RKO (cell line): Measurements from ENCODE around the gene AP4B1.

Source experiments
- DNase-seq: peaks from one replicate; pipeline ENCODE4 v3.0.0-alpha.2; 2016; ENCODE audit warnings: low spot score

Gene AP4B1

GRCh38 chr1:113930499-113931161, 26.0 kb upstream of the AP4B1 start:
- peak; percentile 85 for DNase-seq

GRCh38 chr1:113929750-113930498, 25.3 kb upstream of the AP4B1 start:
- DNase-seq, result peak; percentile 32

GRCh38 chr1:113928941-113929749, 24.5 kb upstream of the AP4B1 start, which contains the start of gene HIPK1:
Gene HIPK1 (plus strand): TSS chr1:113929324.
- peak; percentile 85 for DNase-seq

- peak; percentile 39 for DNase-seq
Observed at GRCh38 chr1:113928187-113928930, 23.8 kb upstream of the AP4B1 start.

GRCh38 chr1:113924473-113924872, 19.9 kb upstream of the AP4B1 start:
- DNase-seq, result no peak

GRCh38 chr1:113922957-113923356, 18.4 kb upstream of the AP4B1 start:
- no peak for DNase-seq

GRCh38 chr1:113918243-113918642, 13.6 kb upstream of the AP4B1 start:
- no peak for DNase-seq

GRCh38 chr1:113917400-113918082, 12.9 kb upstream of the AP4B1 start:
- DNase-seq, result peak; percentile 61

GRCh38 chr1:113916974-113917373, 12.4 kb upstream of the AP4B1 start:
- DNase-seq, result no peak

GRCh38 chr1:113913887-113914664, 9.5 kb upstream of the AP4B1 start:
- DNase-seq, result no peak

GRCh38 chr1:113913312-113913668, 8.7 kb upstream of the AP4B1 start:
- DNase-seq, result no peak

GRCh38 chr1:113912594-113913311, 8.2 kb upstream of the AP4B1 start:
- no peak for DNase-seq

- peak; percentile 16 for DNase-seq
Observed at GRCh38 chr1:113905435-113905861, 849 bp upstream of the AP4B1 start.

GRCh38 chr1:113904293-113904673, 316 bp downstream of the AP4B1 start:
- no peak for DNase-seq

- DNase-seq, result peak; percentile 38
Observed at GRCh38 chr1:113903501-113904292, 902 bp downstream of the AP4B1 start.

GRCh38 chr1:113901191-113901590, 3.4 kb downstream of the AP4B1 start:
- no peak for DNase-seq

GRCh38 chr1:113899111-113899510, 5.5 kb downstream of the AP4B1 start:
- DNase-seq, result no peak

GRCh38 chr1:113898241-113898814, 6.3 kb downstream of the AP4B1 start:
- DNase-seq, result no peak

- no peak for DNase-seq
Observed at GRCh38 chr1:113895961-113896360, 8.6 kb downstream of the AP4B1 start.
